ENCODE measurements around the gene RFTN1. TPM values are rescaled to one million over a fixed set of nuclear protein-coding genes. Genes with fewer than 3 reads are reported as not detected.

RFTN1 gene
- polyA plus RNA-seq, 2 of the 4 experiments (the other 2 are of a cell fraction), result 1.8 to 3.7 TPM

DNA sequence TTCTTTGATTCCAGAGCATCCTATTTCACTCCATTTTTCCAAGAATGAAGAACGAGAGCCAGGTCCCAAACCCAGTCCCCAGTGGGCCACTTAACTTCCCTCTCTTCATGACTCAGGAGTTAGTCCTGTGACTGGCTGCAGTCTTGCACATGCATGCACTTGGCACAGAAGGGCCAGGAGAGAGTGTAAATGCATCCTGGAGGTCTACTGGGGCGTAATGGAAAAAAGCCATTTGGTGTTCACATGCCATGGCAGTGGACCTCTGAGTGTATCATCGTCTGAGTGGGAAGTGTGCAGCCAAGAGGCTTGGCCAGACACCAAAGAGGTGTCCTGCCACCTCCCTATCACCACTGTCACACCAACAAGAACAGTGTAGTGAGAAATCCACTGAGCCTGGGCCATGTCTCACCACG is 15.1 kb upstream of the RFTN1 start:
- Histone ChIP-seq H3K4me2 (no peak overlapping the region), H3K4me3 (no peak overlapping the region), H3K9me3 (peaks cover 11% of the 10 kb centered on the region; the same call in 2 of the 3 replicates), H3K27ac (no peak overlapping the region), H3K4me1 (no peaks in the 10 kb centered on the region)
- DNase-seq (ENCODE audit: low read depth in 1 of 2, low spot score in 1 of 2) (no peak), FAIRE-seq (no peak), ATAC-seq (no peak)
- 37% methylated on average over 4 of the region's 4 CpGs for WGBS (ENCODE audit: missing lambda C conversion rate)
- CTCF ChIA-PET, result interaction anchor here (1.0 kb wide), 1 partner anchor 238 kb away, joined by 4 read pairs; no protein-coding TSS in a partner anchor
- TF ChIP-seq ESRRA (IDR thresholded peaks at IDR 0.05; ENCODE audit: borderline replicate concordance, low read length) (no peak), E2F6 (IDR thresholded peaks at IDR 0.05; ENCODE audit: borderline replicate concordance, low read depth) (no peak), RCOR1 (IDR thresholded peaks at IDR 0.05; ENCODE audit: low read depth, low read length) (no peak), CBX2 (IDR thresholded peaks at IDR 0.05; ENCODE audit: borderline replicate concordance, low read depth) (no peak), TP53 (CRISPR knock-in tag; IDR thresholded peaks at IDR 0.05) (no peak), ZFP36 (IDR thresholded peaks at IDR 0.05; ENCODE audit: borderline replicate concordance, partially characterized antibody) (no peak), RARB (CRISPR knock-in tag; IDR thresholded peaks at IDR 0.05) (no peak), EP300 (IDR thresholded peaks at IDR 0.05) (no peak), CBX8 (IDR thresholded peaks at IDR 0.05) (no peak), RFX5 (IDR thresholded peaks at IDR 0.05) (no peak)
- TF ChIP-seq, protein P1, sequence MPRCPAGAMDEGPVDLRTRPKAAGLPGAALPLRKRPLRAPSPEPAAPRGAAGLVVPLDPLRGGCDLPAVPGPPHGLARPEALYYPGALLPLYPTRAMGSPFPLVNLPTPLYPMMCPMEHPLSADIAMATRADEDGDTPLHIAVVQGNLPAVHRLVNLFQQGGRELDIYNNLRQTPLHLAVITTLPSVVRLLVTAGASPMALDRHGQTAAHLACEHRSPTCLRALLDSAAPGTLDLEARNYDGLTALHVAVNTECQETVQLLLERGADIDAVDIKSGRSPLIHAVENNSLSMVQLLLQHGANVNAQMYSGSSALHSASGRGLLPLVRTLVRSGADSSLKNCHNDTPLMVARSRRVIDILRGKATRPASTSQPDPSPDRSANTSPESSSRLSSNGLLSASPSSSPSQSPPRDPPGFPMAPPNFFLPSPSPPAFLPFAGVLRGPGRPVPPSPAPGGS (IDR thresholded peaks at IDR 0.05), result no peak
- POLR2A ChIA-PET, result no interaction called here

- Histone ChIP-seq H3K27ac (no peak overlapping the region), H3K9me3 (peaks cover 16% of the 10 kb centered on the region), H3K4me2 (no peak overlapping the region), H3K4me3 (no peak overlapping the region), H3K4me1 (no peaks in the 10 kb centered on the region)
- 56% methylated on average over 5 of the region's 5 CpGs for WGBS (ENCODE audit: missing lambda C conversion rate)
- POLR2A ChIA-PET, result no interaction called here
- DNase-seq (ENCODE audit: low read depth in 1 of 2, low spot score in 1 of 2) (no peak), ATAC-seq (no peak), FAIRE-seq (no peak)
- CTCF ChIA-PET, result interaction anchor here (1.0 to 1.6 kb wide), 3 partner anchors 11 to 238 kb away, joined by 3 to 9 read pairs (median 6); no protein-coding TSS in a partner anchor
- TF ChIP-seq HOXB13 (CRISPR knock-in tag; IDR thresholded peaks at IDR 0.05; ENCODE audit: low read depth) (no peak), CEBPB (IDR thresholded peaks at IDR 0.05) (no peak), MAFK (IDR thresholded peaks at IDR 0.05; ENCODE audit: partially characterized antibody) (no peak), EHMT2 (IDR thresholded peaks at IDR 0.05; ENCODE audit: low read depth) (no peak), GATA3 (IDR thresholded peaks at IDR 0.05; ENCODE audit: borderline replicate concordance) (no peak), JUN (IDR thresholded peaks at IDR 0.05) (no peak), RFX5 (IDR thresholded peaks at IDR 0.05) (no peak), RCOR1 (IDR thresholded peaks at IDR 0.05; ENCODE audit: low read depth, low read length) (no peak), FOSB (CRISPR knock-in tag; IDR thresholded peaks at IDR 0.05) (no peak), KDM5A (IDR thresholded peaks at IDR 0.05) (no peak), BHLHE40 (IDR thresholded peaks at IDR 0.05; ENCODE audit: low read depth, low read length) (no peak), E2F6 (IDR thresholded peaks at IDR 0.05; ENCODE audit: borderline replicate concordance, low read depth) (no peak), FOXS1 (CRISPR knock-in tag; IDR thresholded peaks at IDR 0.05) (no peak), EHF (CRISPR knock-in tag; IDR thresholded peaks at IDR 0.05) (no peak)
- TF ChIP-seq, protein P2, sequence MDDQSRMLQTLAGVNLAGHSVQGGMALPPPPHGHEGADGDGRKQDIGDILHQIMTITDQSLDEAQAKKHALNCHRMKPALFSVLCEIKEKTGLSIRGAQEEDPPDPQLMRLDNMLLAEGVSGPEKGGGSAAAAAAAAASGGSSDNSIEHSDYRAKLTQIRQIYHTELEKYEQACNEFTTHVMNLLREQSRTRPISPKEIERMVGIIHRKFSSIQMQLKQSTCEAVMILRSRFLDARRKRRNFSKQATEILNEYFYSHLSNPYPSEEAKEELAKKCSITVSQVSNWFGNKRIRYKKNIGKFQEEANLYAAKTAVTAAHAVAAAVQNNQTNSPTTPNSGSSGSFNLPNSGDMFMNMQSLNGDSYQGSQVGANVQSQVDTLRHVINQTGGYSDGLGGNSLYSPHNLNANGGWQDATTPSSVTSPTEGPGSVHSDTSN (IDR thresholded peaks at IDR 0.05), result no peak
Observed at GRCh38 chr3:16528106-16528505, 14.6 kb upstream of the RFTN1 start.
